ENCODE measurements around the gene ARHGAP24. TPM values are rescaled to one million over a fixed set of nuclear protein-coding genes. Genes with fewer than 3 reads are reported as not detected.

ARHGAP24 gene
- total and polyA plus RNA-seq, 10 of the 15 experiments (the other 5 are each of a cell fraction or from before 2014, with no cell fraction given) = 0.10 to 4.2 (median 0.52) TPM

- no peaks in the 10 kb centered on the region for H4K20me1 ChIP-seq (ENCODE audit: control insufficient read depth, insufficient read depth)
- no peaks in the 10 kb centered on the region for H3K36me3 ChIP-seq (ENCODE audit: control insufficient read depth in 2 of 2, insufficient read depth in 2 of 2, low read length in 1 of 2)
- RAD21 ChIA-PET (ENCODE audit: unreplicated experiment) = no interaction called here
- no peak overlapping the region for H2AFZ ChIP-seq (ENCODE audit: control insufficient read depth, low read depth, low read length)
- SMC1A ChIA-PET (ENCODE audit: uncharacterized antibody, unreplicated experiment) = interaction anchor here (0.5 kb wide), 1 partner anchor 300 kb away, joined by 3 read pairs; no protein-coding TSS in a partner anchor
- no peaks in the 10 kb centered on the region for H3K4me1 ChIP-seq (ENCODE audit: control insufficient read depth, insufficient read depth, low read length)
- no peak overlapping the region for H3K4me2 ChIP-seq (ENCODE audit: control insufficient read depth, insufficient read depth)
- in situ Hi-C loops (cut with MboI) = no loop called here
- intact Hi-C loops (cut with micrococcal nuclease; ENCODE audit: unreplicated experiment) = no loop called here
- WGBS (ENCODE audit: insufficient coverage, insufficient replicate concordance, low lambda C conversion rate, missing lambda C conversion rate) = 21% methylated on average over 3 of the region's 3 CpGs
- DNase-seq (ENCODE audit: low read depth, low spot score) (no peak), FAIRE-seq (no peak), ATAC-seq (no peak)
- H3K27me3 ChIP-seq (replicated peaks in 1 of 2; ENCODE audit: control insufficient read depth in 2 of 2, insufficient read depth in 2 of 2, low read length in 1 of 2) = no peaks in the 10 kb centered on the region; a peak in 1 of 4 replicates
- no peak overlapping the region for H3K9ac ChIP-seq (ENCODE audit: control insufficient read depth, insufficient read depth, low read length)
- no peak overlapping the region for H3K4me3 ChIP-seq
- CTCF ChIA-PET = interaction anchor here (1.1 kb wide), 1 partner anchor 56 kb away, joined by 3 read pairs; no protein-coding TSS in a partner anchor
- TF ChIP-seq IKZF1 (conservative IDR thresholded peaks at IDR 0.05) = no peak
- TF ChIP-seq EZH2 (IDR thresholded peaks at IDR 0.05; ENCODE audit: borderline replicate concordance, control insufficient read depth, low read depth, low read length) = no peak
- POLR2A ChIA-PET = no interaction called here
- no TSS peak for BruUV-seq (replicated peaks)
- no peaks in the 10 kb centered on the region for H3K79me2 ChIP-seq (ENCODE audit: control insufficient read depth, insufficient read depth, low read length)
- H3K9me3 ChIP-seq (replicated peaks; ENCODE audit: control insufficient read depth, insufficient read depth, low read length) = no peaks in the 10 kb centered on the region
- no peak overlapping the region for H3K27ac ChIP-seq (ENCODE audit: control insufficient read depth, insufficient read depth)
Measured at GRCh38 chr4:85426366-85426765, 48.6 kb upstream of the ARHGAP24 start.

- ChIA-PET RAD21 (ENCODE audit: unreplicated experiment) (no interaction called here), CTCF (interaction anchor here (1.1 kb wide), 1 partner anchor 57 kb away, joined by 3 read pairs; no protein-coding TSS in a partner anchor), POLR2A (no interaction called here), SMC1A (ENCODE audit: uncharacterized antibody, unreplicated experiment) (no interaction called here)
- Histone ChIP-seq H3K79me2 (ENCODE audit: control insufficient read depth, insufficient read depth, low read length) (no peaks in the 10 kb centered on the region), H3K36me3 (ENCODE audit: control insufficient read depth in 2 of 2, insufficient read depth in 2 of 2, low read length in 1 of 2) (no peaks in the 10 kb centered on the region), H3K27me3 (replicated peaks in 1 of 2; ENCODE audit: control insufficient read depth in 2 of 2, insufficient read depth in 2 of 2, low read length in 1 of 2) (no peaks in the 10 kb centered on the region; a peak in 1 of 4 replicates), H3K27ac (ENCODE audit: control insufficient read depth, insufficient read depth) (no peak overlapping the region), H3K9ac (ENCODE audit: control insufficient read depth, insufficient read depth, low read length) (no peak overlapping the region), H3K4me2 (ENCODE audit: control insufficient read depth, insufficient read depth) (no peak overlapping the region), H3K4me3 (no peak overlapping the region), H4K20me1 (ENCODE audit: control insufficient read depth, insufficient read depth) (no peaks in the 10 kb centered on the region), H2AFZ (ENCODE audit: control insufficient read depth, low read depth, low read length) (no peak overlapping the region), H3K9me3 (replicated peaks; ENCODE audit: control insufficient read depth, insufficient read depth, low read length) (no peaks in the 10 kb centered on the region), H3K4me1 (ENCODE audit: control insufficient read depth, insufficient read depth, low read length) (no peaks in the 10 kb centered on the region)
- intact Hi-C loops (cut with micrococcal nuclease; ENCODE audit: unreplicated experiment) = no loop called here
- no peak for FAIRE-seq
- DNase-seq (ENCODE audit: low read depth, low spot score) = no peak
- 35% methylated on average over 1 of the region's 1 CpG for WGBS (ENCODE audit: insufficient coverage, insufficient replicate concordance, low lambda C conversion rate, missing lambda C conversion rate)
- no TSS peak for BruUV-seq (replicated peaks)
- in situ Hi-C loops (cut with MboI) = no loop called here
- no peak for ATAC-seq
- TF ChIP-seq ZNF622 (IDR thresholded peaks at IDR 0.05) (no peak), ZNF24 (IDR thresholded peaks at IDR 0.05) (no peak), POLR2AphosphoS2 (IDR thresholded peaks at IDR 0.05; ENCODE audit: low read depth, low read length) (no peak), SRF (IDR thresholded peaks at IDR 0.05; ENCODE audit: low read depth in 2 of 2, low read length in 2 of 2) (no peak), KLF5 (IDR thresholded peaks at IDR 0.05; ENCODE audit: partially characterized antibody) (no peak)
- TF ChIP-seq, protein P1, sequence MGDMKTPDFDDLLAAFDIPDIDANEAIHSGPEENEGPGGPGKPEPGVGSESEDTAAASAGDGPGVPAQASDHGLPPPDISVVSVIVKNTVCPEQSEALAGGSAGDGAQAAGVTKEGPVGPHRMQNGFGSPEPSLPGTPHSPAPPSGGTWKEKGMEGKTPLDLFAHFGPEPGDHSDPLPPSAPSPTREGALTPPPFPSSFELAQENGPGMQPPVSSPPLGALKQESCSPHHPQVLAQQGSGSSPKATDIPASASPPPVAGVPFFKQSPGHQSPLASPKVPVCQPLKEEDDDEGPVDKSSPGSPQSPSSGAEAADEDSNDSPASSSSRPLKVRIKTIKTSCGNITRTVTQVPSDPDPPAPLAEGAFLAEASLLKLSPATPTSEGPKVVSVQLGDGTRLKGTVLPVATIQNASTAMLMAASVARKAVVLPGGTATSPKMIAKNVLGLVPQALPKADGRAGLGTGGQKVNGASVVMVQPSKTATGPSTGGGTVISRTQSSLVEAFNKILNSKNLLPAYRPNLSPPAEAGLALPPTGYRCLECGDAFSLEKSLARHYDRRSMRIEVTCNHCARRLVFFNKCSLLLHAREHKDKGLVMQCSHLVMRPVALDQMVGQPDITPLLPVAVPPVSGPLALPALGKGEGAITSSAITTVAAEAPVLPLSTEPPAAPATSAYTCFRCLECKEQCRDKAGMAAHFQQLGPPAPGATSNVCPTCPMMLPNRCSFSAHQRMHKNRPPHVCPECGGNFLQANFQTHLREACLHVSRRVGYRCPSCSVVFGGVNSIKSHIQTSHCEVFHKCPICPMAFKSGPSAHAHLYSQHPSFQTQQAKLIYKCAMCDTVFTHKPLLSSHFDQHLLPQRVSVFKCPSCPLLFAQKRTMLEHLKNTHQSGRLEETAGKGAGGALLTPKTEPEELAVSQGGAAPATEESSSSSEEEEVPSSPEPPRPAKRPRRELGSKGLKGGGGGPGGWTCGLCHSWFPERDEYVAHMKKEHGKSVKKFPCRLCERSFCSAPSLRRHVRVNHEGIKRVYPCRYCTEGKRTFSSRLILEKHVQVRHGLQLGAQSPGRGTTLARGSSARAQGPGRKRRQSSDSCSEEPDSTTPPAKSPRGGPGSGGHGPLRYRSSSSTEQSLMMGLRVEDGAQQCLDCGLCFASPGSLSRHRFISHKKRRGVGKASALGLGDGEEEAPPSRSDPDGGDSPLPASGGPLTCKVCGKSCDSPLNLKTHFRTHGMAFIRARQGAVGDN (IDR thresholded peaks at IDR 0.05) = no peak
- TF ChIP-seq, protein P2, sequence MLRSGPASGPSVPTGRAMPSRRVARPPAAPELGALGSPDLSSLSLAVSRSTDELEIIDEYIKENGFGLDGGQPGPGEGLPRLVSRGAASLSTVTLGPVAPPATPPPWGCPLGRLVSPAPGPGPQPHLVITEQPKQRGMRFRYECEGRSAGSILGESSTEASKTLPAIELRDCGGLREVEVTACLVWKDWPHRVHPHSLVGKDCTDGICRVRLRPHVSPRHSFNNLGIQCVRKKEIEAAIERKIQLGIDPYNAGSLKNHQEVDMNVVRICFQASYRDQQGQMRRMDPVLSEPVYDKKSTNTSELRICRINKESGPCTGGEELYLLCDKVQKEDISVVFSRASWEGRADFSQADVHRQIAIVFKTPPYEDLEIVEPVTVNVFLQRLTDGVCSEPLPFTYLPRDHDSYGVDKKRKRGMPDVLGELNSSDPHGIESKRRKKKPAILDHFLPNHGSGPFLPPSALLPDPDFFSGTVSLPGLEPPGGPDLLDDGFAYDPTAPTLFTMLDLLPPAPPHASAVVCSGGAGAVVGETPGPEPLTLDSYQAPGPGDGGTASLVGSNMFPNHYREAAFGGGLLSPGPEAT (IDR thresholded peaks at IDR 0.05; ENCODE audit: low read depth) = no peak
Measured at GRCh38 chr4:85427123-85427522, 47.8 kb upstream of the ARHGAP24 start.
